Epithelial cell of esophagus (primary cell): ENCODE measurements around the gene UBR3.

ENCODE experiments used
- DNase-seq: peaks from one replicate; pipeline ENCODE4 v3.0.0; 2010; ENCODE audit warnings: low read depth
- H3K4me3 ChIP-seq: 2 replicates; pipeline ENCODE4 v1.5.1; 2011; ENCODE audit warnings: mild to moderate bottlenecking, low read length, control low read depth
- CTCF ChIP-seq: IDR thresholded peaks from 2 replicates; pipeline ENCODE4 v1.5.1; 2011; ENCODE audit warnings: low read depth, mild to moderate bottlenecking, low read length, control low read depth, inconsistent platforms; ENCODE audit not compliant: insufficient read depth; ENCODE audit errors: missing control alignments

The UBR3 gene

GRCh38 chr2:169827272-169828140 lies at the start of gene UBR3:
UBR3 (plus strand) TSS chr2:169827454; CDS start chr2:169827508, 54 bp downstream.
- peak; percentile 94 for DNase-seq
- peak within 1 kb of the TSS; percentile 76 for H3K4me3 ChIP-seq
- no peak for TF ChIP-seq CTCF

GRCh38 chr2:169778446-169778845 lies 48.8 kb upstream of the UBR3 start:
- no peak for TF ChIP-seq CTCF
- DNase-seq, result no peak
- H3K4me3 ChIP-seq, result no peak overlapping the region

- no peak for TF ChIP-seq CTCF
- no peak for DNase-seq
- H3K4me3 ChIP-seq, result no peak overlapping the region
Measured at GRCh38 chr2:169781249-169782013, 45.8 kb upstream of the UBR3 start.

- DNase-seq, result no peak
- H3K4me3 ChIP-seq, result no peak overlapping the region
- no peak for TF ChIP-seq CTCF
Measured at GRCh38 chr2:169782513-169782912, 44.7 kb upstream of the UBR3 start.

GRCh38 chr2:169790581-169790980 lies 36.7 kb upstream of the UBR3 start:
- no peak overlapping the region for H3K4me3 ChIP-seq
- TF ChIP-seq CTCF, result no peak

GRCh38 chr2:169795181-169795580 lies 32.1 kb upstream of the UBR3 start:
- TF ChIP-seq CTCF, result no peak
- DNase-seq, result no peak
- H3K4me3 ChIP-seq, result no peak overlapping the region

More at GRCh38 chr2:169790581-169790980, 36.7 kb upstream of the UBR3 start:
- DNase-seq, result no peak

- TF ChIP-seq CTCF, result no peak
- no peak overlapping the region for H3K4me3 ChIP-seq
- DNase-seq, result no peak
Measured at GRCh38 chr2:169796441-169796840, 30.8 kb upstream of the UBR3 start.
